ENCODE results near the gene CMSS1.

CMSS1 gene

GRCh38 chr3:100006570-100007271 lies 189.1 kb downstream of the CMSS1 start:
- CTCF ChIA-PET: interaction anchor here (0.6 to 0.8 kb wide), 2 partner anchors 19 to 35 kb away, joined by 3 read pairs; no protein-coding TSS in a partner anchor
- DNase-seq (ENCODE audit: extremely low spot score): no peak
- TF ChIP-seq NFRKB (IDR thresholded peaks at IDR 0.05) (no peak), ELF4 (IDR thresholded peaks at IDR 0.05) (no peak), FOXK2 (IDR thresholded peaks at IDR 0.05) (no peak), ZNF384 (IDR thresholded peaks at IDR 0.05) (no peak), L3MBTL2 (conservative IDR thresholded peaks at IDR 0.05) (no peak), FOXM1 (IDR thresholded peaks at IDR 0.05; ENCODE audit: borderline replicate concordance) (no peak)
- TF ChIP-seq, protein P1, sequence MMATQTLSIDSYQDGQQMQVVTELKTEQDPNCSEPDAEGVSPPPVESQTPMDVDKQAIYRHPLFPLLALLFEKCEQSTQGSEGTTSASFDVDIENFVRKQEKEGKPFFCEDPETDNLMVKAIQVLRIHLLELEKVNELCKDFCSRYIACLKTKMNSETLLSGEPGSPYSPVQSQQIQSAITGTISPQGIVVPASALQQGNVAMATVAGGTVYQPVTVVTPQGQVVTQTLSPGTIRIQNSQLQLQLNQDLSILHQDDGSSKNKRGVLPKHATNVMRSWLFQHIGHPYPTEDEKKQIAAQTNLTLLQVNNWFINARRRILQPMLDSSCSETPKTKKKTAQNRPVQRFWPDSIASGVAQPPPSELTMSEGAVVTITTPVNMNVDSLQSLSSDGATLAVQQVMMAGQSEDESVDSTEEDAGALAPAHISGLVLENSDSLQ (IDR thresholded peaks at IDR 0.05): no peak
- POLR2A ChIA-PET: no interaction called here

DNA sequence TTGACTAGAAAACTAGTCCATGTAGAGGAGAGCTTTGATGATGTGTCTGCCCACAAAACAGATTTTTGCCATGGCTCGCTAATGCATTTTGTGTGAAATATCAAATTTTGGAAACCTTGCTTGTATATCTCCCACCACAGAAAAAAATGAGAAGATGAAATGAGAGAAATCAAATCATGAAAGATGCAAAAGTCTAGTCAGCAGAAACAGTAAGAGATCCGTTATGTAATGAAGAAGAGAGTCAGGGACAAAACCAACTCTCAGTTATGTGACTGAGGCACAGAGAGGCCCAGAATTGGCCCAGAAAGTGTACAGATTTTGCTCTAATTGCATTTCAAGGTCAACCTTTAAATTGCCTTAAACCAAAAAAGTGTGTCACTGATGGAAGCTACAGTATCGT lies 189.7 kb downstream of the CMSS1 start:
- POLR2A ChIA-PET: no interaction called here
- CTCF ChIA-PET: no interaction called here
- TF ChIP-seq ZNF384 (IDR thresholded peaks at IDR 0.05) (no peak), TARDBP (IDR thresholded peaks at IDR 0.05) (no peak), NFRKB (IDR thresholded peaks at IDR 0.05) (no peak), BHLHE40 (IDR thresholded peaks at IDR 0.05; ENCODE audit: borderline replicate concordance) (no peak), FOXM1 (IDR thresholded peaks at IDR 0.05; ENCODE audit: borderline replicate concordance) (no peak), FOXA1 (IDR thresholded peaks at IDR 0.05) (no peak), FOXK2 (IDR thresholded peaks at IDR 0.05) (no peak), SP1 (IDR thresholded peaks at IDR 0.05) (no peak), ELF4 (IDR thresholded peaks at IDR 0.05) (no peak), ARNT (IDR thresholded peaks at IDR 0.05) (no peak), LEF1 (IDR thresholded peaks at IDR 0.05; ENCODE audit: borderline replicate concordance) (no peak), SUZ12 (IDR thresholded peaks at IDR 0.05) (no peak), CTBP1 (IDR thresholded peaks at IDR 0.05; ENCODE audit: borderline replicate concordance) (no peak), L3MBTL2 (conservative IDR thresholded peaks at IDR 0.05) (no peak), HDGF (IDR thresholded peaks at IDR 0.05; ENCODE audit: borderline replicate concordance) (no peak)
- TF ChIP-seq, protein P1 (IDR thresholded peaks at IDR 0.05): no peak
- no peak for DNase-seq (ENCODE audit: extremely low spot score)

GRCh38 chr3:100008081-100008698 lies 190.5 kb downstream of the CMSS1 start:
- no peak for DNase-seq (ENCODE audit: extremely low spot score)
- TF ChIP-seq FOXK2 (IDR thresholded peaks at IDR 0.05): no peak
- TF ChIP-seq ZNF384 (IDR thresholded peaks at IDR 0.05): no peak
- TF ChIP-seq FOXA1 (IDR thresholded peaks at IDR 0.05): no peak
- TF ChIP-seq NFRKB (IDR thresholded peaks at IDR 0.05): no peak
- no peak for TF ChIP-seq ELF4 (IDR thresholded peaks at IDR 0.05)
- no peak for TF ChIP-seq SP1 (IDR thresholded peaks at IDR 0.05)
- no peak for TF ChIP-seq SUZ12 (IDR thresholded peaks at IDR 0.05)
- TF ChIP-seq CTBP1 (IDR thresholded peaks at IDR 0.05; ENCODE audit: borderline replicate concordance): no peak
- no peak for TF ChIP-seq ARNT (IDR thresholded peaks at IDR 0.05)
- TF ChIP-seq BHLHE40 (IDR thresholded peaks at IDR 0.05; ENCODE audit: borderline replicate concordance): no peak
- no peak for TF ChIP-seq L3MBTL2 (conservative IDR thresholded peaks at IDR 0.05)
- no peak for TF ChIP-seq LEF1 (IDR thresholded peaks at IDR 0.05; ENCODE audit: borderline replicate concordance)
- no peak for TF ChIP-seq HDGF (IDR thresholded peaks at IDR 0.05; ENCODE audit: borderline replicate concordance)
- no peak for TF ChIP-seq FOXM1 (IDR thresholded peaks at IDR 0.05; ENCODE audit: borderline replicate concordance)
- TF ChIP-seq, protein P1 (IDR thresholded peaks at IDR 0.05): no peak
- no peak for TF ChIP-seq TARDBP (IDR thresholded peaks at IDR 0.05)
- ChIA-PET CTCF (no interaction called here), POLR2A (no interaction called here)

GRCh38 chr3:100009276-100010086 lies 191.8 kb downstream of the CMSS1 start:
- ChIA-PET CTCF (no interaction called here), POLR2A (no interaction called here)
- TF ChIP-seq SP1 (IDR thresholded peaks at IDR 0.05) (no peak), SUZ12 (IDR thresholded peaks at IDR 0.05) (no peak), FOXA1 (IDR thresholded peaks at IDR 0.05) (no peak), NFRKB (IDR thresholded peaks at IDR 0.05) (no peak)
- no peak for DNase-seq (ENCODE audit: extremely low spot score)

DNA sequence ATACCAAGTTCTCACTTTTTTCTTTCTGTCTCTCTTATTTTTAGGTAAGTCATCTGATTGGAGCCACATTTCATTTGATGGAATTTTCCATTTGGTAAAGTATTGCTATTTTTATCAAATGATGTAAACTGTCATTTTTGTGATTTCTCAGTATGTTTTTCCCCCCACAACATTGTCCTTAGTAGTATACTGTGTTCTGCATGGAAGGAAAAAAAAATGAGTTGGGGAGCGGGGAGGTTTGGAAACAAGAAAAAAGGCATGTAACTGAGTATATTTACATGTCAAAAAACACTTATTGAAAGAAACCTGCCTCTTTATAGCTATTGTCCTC lies 192.4 kb downstream of the CMSS1 start:
- DNase-seq (ENCODE audit: extremely low spot score): no peak
- POLR2A ChIA-PET: no interaction called here
- TF ChIP-seq L3MBTL2 (conservative IDR thresholded peaks at IDR 0.05): no peak
- TF ChIP-seq, protein P1 (IDR thresholded peaks at IDR 0.05): no peak
- TF ChIP-seq TARDBP (IDR thresholded peaks at IDR 0.05): no peak
- TF ChIP-seq BHLHE40 (IDR thresholded peaks at IDR 0.05; ENCODE audit: borderline replicate concordance): no peak
- no peak for TF ChIP-seq ZNF384 (IDR thresholded peaks at IDR 0.05)
- no peak for TF ChIP-seq ARNT (IDR thresholded peaks at IDR 0.05)
- no peak for TF ChIP-seq SP1 (IDR thresholded peaks at IDR 0.05)
- TF ChIP-seq CTBP1 (IDR thresholded peaks at IDR 0.05; ENCODE audit: borderline replicate concordance): no peak
- no peak for TF ChIP-seq LEF1 (IDR thresholded peaks at IDR 0.05; ENCODE audit: borderline replicate concordance)
- TF ChIP-seq SUZ12 (IDR thresholded peaks at IDR 0.05): no peak
- no peak for TF ChIP-seq FOXK2 (IDR thresholded peaks at IDR 0.05)
- no peak for TF ChIP-seq FOXM1 (IDR thresholded peaks at IDR 0.05; ENCODE audit: borderline replicate concordance)
- TF ChIP-seq HDGF (IDR thresholded peaks at IDR 0.05; ENCODE audit: borderline replicate concordance): no peak
- CTCF ChIA-PET: interaction anchor here (0.6 kb wide), 1 partner anchor 244 kb away, joined by 3 read pairs; no protein-coding TSS in a partner anchor
